Mesendoderm (in vitro differentiated cells): ENCODE results near the gene RABL2B.
"Not testable (repeated sequence)": the region's sequence is repeated elsewhere in the genome, so short reads cannot be mapped to it uniquely, and the experiment has no call there.

Experiments
- DNase-seq: peaks from one replicate; pipeline ENCODE4 v3.0.0; 2013
- H2AK5ac ChIP-seq: 2 replicates; pipeline ENCODE4 v1.6.1; 2013; ENCODE audit warnings: low read length, inconsistent platforms
- H2BK120ac ChIP-seq: 2 replicates; pipeline ENCODE4 v1.6.1; 2013; ENCODE audit warnings: low read depth, mild to moderate bottlenecking, low read length, moderate library complexity, mixed read lengths
- H2BK15ac ChIP-seq: replicated peaks from 2 replicates; pipeline ENCODE4 v1.6.1; 2013; ENCODE audit warnings: low read depth, mild to moderate bottlenecking, moderate library complexity
- H2BK5ac ChIP-seq: 2 replicates; pipeline ENCODE4 v1.6.1; 2013; ENCODE audit warnings: low read length, inconsistent platforms
- H3K18ac ChIP-seq: 2 replicates; pipeline ENCODE4 v1.6.1; 2013; ENCODE audit warnings: mild to moderate bottlenecking, low read length, mixed read lengths
- H3K23ac ChIP-seq: one replicate; pipeline ENCODE4 v1.6.1; 2013; ENCODE audit warnings: low read length
- H3K27ac ChIP-seq: 2 replicates; pipeline ENCODE4 v1.5.1; 2013; ENCODE audit warnings: low read depth, mild to moderate bottlenecking, inconsistent platforms, low read length, moderate library complexity
- H3K27me3 ChIP-seq: 2 replicates; pipeline ENCODE4 v1.6.1; 2013; ENCODE audit warnings: low read length, control low read depth, mild to moderate bottlenecking, inconsistent platforms; ENCODE audit not compliant: insufficient read depth, poor library complexity
- H3K36me3 ChIP-seq: 2 replicates; pipeline ENCODE4 v1.6.1; 2013; ENCODE audit warnings: low read length, inconsistent platforms; ENCODE audit not compliant: control insufficient read depth, insufficient read depth
- H3K4ac ChIP-seq: one replicate; pipeline ENCODE4 v1.6.1; 2013; ENCODE audit warnings: low read depth, mild to moderate bottlenecking, low read length, moderate library complexity
- H3K4me1 ChIP-seq: 2 replicates; pipeline ENCODE4 v1.6.1; 2013; ENCODE audit warnings: low read depth, low read length, inconsistent platforms; ENCODE audit not compliant: control insufficient read depth
- H3K4me2 ChIP-seq: 2 replicates; pipeline ENCODE4 v1.6.1; 2013; ENCODE audit warnings: low read length
- H3K4me3 ChIP-seq: 2 replicates; pipeline ENCODE4 v1.5.1; 2013; ENCODE audit warnings: mild to moderate bottlenecking, low read length
- H3K56ac ChIP-seq: one replicate; pipeline ENCODE4 v1.6.1; 2013; ENCODE audit warnings: low read length
- H3K79me1 ChIP-seq: 2 replicates; pipeline ENCODE4 v1.6.1; 2013; ENCODE audit warnings: low read length, inconsistent platforms
- H3K79me2 ChIP-seq: 2 replicates; pipeline ENCODE4 v1.6.1; 2013; ENCODE audit warnings: mild to moderate bottlenecking, low read length; ENCODE audit not compliant: control insufficient read depth, insufficient read depth
- H3K9ac ChIP-seq: 2 replicates; pipeline ENCODE4 v1.6.1; 2013; ENCODE audit warnings: low read length, inconsistent platforms
- H4K5ac ChIP-seq: one replicate; pipeline ENCODE4 v1.6.1; 2013; ENCODE audit warnings: low read length
- H4K8ac ChIP-seq: one replicate; pipeline ENCODE4 v1.6.1; 2013; ENCODE audit warnings: low read depth, mild to moderate bottlenecking, control low read depth, low read length, moderate library complexity
- WGBS: extraction: QIAGEN DNeasy Blood & Tissue Kit; methylation state at CpG from one replicate; pipeline ENCODE4 v1.1.7; 2013; ENCODE audit warnings: low lambda C conversion rate, missing lambda C conversion rate; ENCODE audit not compliant: insufficient coverage; ENCODE audit errors: extremely low coverage; 5-methylcytosine and 5-hydroxymethylcytosine counted together

Gene RABL2B

GRCh38 chr22:50777631-50778030, 5.8 kb downstream of the RABL2B start:
- H4K5ac ChIP-seq, H3K23ac ChIP-seq, H3K27ac ChIP-seq, H2BK120ac ChIP-seq, H3K4me2 ChIP-seq, H3K4me1 ChIP-seq, H3K56ac ChIP-seq, H3K4ac ChIP-seq, H3K18ac ChIP-seq, H2AK5ac ChIP-seq, H3K27me3 ChIP-seq, H2BK15ac ChIP-seq, H4K8ac ChIP-seq, H2BK5ac ChIP-seq, H3K79me1 ChIP-seq, H3K4me3 ChIP-seq, H3K9ac ChIP-seq, H3K79me2 ChIP-seq, DNase-seq, H3K36me3 ChIP-seq: not testable (repeated sequence)
- WGBS = no CpG with 5 or more reads among the region's 5 CpGs

GRCh38 chr22:50775132-50775531, 8.3 kb downstream of the RABL2B start:
- H3K4me2 ChIP-seq, H4K5ac ChIP-seq, H3K4me1 ChIP-seq, H2BK15ac ChIP-seq, H3K4me3 ChIP-seq, H3K27me3 ChIP-seq, H3K18ac ChIP-seq, H3K36me3 ChIP-seq, H3K9ac ChIP-seq, H3K23ac ChIP-seq, H2BK5ac ChIP-seq, H3K79me1 ChIP-seq, H3K27ac ChIP-seq, H2BK120ac ChIP-seq, H3K79me2 ChIP-seq, H3K56ac ChIP-seq, H4K8ac ChIP-seq, H2AK5ac ChIP-seq, H3K4ac ChIP-seq: not testable (repeated sequence)
- DNase-seq = peak; percentile 95
- no CpG with 5 or more reads among the region's 12 CpGs for WGBS

GRCh38 chr22:50764288-50764687, 19.1 kb downstream of the RABL2B start:
- not testable (repeated sequence) for H2BK5ac ChIP-seq, H4K5ac ChIP-seq, H3K36me3 ChIP-seq, H3K27ac ChIP-seq, H3K27me3 ChIP-seq, H3K4me2 ChIP-seq, H3K23ac ChIP-seq, H3K56ac ChIP-seq, H4K8ac ChIP-seq, H3K18ac ChIP-seq, H3K4ac ChIP-seq, DNase-seq, H2AK5ac ChIP-seq, H3K4me3 ChIP-seq, H3K4me1 ChIP-seq, H2BK15ac ChIP-seq, H3K79me2 ChIP-seq, H2BK120ac ChIP-seq, H3K79me1 ChIP-seq, H3K9ac ChIP-seq
- WGBS = no CpG with 5 or more reads among the region's 3 CpGs

GRCh38 chr22:50761829-50762228, 21.6 kb downstream of the RABL2B start:
- not testable (repeated sequence) for H3K4me2 ChIP-seq, DNase-seq, H3K27me3 ChIP-seq, H2BK15ac ChIP-seq, H3K18ac ChIP-seq, H4K8ac ChIP-seq, H3K56ac ChIP-seq, H3K79me1 ChIP-seq, H2BK5ac ChIP-seq, H3K4ac ChIP-seq, H2AK5ac ChIP-seq, H4K5ac ChIP-seq, H3K23ac ChIP-seq, H3K36me3 ChIP-seq, H3K4me1 ChIP-seq, H3K27ac ChIP-seq, H3K4me3 ChIP-seq, H2BK120ac ChIP-seq, H3K79me2 ChIP-seq, H3K9ac ChIP-seq
- no CpG with 5 or more reads among the region's 2 CpGs for WGBS

- H4K5ac ChIP-seq, H3K27me3 ChIP-seq, H3K79me2 ChIP-seq, H3K4me2 ChIP-seq, H4K8ac ChIP-seq, H2BK5ac ChIP-seq, H3K27ac ChIP-seq, H2AK5ac ChIP-seq, H3K4ac ChIP-seq, H3K36me3 ChIP-seq, H3K56ac ChIP-seq, H3K4me3 ChIP-seq, H3K18ac ChIP-seq, H3K23ac ChIP-seq, H2BK120ac ChIP-seq, H3K9ac ChIP-seq, H3K79me1 ChIP-seq, H2BK15ac ChIP-seq, H3K4me1 ChIP-seq: not testable (repeated sequence)
- WGBS = no CpG with 5 or more reads among the region's 10 CpGs
- DNase-seq = peak; percentile 16
Observed at GRCh38 chr22:50759597-50760341, 23.7 kb downstream of the RABL2B start.

GRCh38 chr22:50756949-50757491, 26.4 kb downstream of the RABL2B start:
- peak; percentile 1 for DNase-seq
- WGBS = no CpG with 5 or more reads among the region's 24 CpGs
- not testable (repeated sequence) for H4K5ac ChIP-seq, H3K23ac ChIP-seq, H3K79me1 ChIP-seq, H2BK5ac ChIP-seq, H3K27me3 ChIP-seq, H2AK5ac ChIP-seq, H4K8ac ChIP-seq, H3K18ac ChIP-seq, H3K27ac ChIP-seq, H2BK15ac ChIP-seq, H3K4me1 ChIP-seq, H3K79me2 ChIP-seq, H3K4ac ChIP-seq, H3K4me3 ChIP-seq, H2BK120ac ChIP-seq, H3K36me3 ChIP-seq, H3K4me2 ChIP-seq
- peak overlapping the region; percentile 26 for H3K9ac ChIP-seq
- H3K56ac ChIP-seq = peak overlapping the region; percentile 75
